Femur (tissue), 1 donor: ENCODE measurements around the gene EZH2.

Experiments used
- DNase-seq: peaks from one replicate; pipeline ENCODE4 v3.0.0-alpha.2; 2017

Gene EZH2

DNA sequence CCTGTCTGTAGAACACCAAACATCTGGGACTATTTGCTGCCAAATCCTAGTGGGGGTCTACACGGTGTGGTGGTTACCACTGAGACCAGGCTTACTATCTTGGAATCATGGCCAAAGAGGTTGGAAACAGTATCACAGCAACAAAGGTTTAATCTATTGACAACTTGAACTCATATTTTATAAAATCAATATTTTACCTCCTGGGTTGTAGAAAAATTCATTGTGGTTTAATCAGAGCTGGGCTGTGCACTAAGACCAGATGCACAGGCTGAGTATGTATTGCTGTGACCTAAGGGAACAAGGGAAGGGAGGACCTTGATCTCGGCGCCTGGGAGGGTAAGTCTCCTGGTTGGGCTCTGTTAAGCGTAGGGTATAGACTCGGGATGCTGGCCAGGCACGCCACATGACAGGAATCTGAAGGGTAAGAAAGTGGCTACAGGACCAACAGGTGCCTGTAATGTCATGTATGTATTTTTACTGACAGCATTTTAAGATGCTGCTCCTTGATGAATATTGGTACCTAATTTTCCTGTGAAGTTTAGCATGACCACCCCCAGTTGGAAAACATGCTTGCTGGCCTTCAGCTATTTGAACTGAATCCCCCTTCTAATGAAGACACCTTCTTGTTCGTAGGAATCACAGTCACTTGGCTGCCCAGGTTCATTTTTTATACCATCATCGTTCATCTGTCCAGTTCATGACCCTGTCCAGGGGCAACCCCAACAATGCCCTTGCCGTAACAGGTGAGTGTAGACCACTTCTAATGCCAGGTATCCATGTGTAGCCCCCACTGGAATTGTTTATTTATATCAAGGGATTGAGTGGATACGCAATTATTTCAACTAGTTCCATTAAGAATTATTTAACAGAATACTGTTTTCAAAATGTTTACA, 79.5 kb downstream of the EZH2 start:
- no peak for DNase-seq

DNA sequence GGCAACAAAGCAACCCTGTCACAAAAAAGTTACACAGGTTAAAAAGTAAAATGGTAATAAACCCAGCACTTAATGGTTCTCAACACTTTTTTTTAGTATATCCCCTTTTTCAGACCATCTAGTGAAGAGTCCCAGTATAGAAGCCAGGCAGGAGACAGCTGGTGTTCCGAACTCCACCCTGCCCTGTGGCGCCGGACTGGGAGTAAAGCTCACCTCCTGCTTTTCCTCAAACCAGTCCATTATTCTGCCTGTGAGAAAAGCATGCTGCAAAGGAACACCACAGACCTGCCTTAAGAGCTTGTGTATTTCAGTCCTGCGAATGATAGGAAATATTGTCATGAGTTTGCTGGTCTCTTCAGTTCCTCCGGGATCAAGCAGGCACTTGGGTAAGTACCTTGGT, 81.0 kb downstream of the EZH2 start:
- DNase-seq: no peak

DNA sequence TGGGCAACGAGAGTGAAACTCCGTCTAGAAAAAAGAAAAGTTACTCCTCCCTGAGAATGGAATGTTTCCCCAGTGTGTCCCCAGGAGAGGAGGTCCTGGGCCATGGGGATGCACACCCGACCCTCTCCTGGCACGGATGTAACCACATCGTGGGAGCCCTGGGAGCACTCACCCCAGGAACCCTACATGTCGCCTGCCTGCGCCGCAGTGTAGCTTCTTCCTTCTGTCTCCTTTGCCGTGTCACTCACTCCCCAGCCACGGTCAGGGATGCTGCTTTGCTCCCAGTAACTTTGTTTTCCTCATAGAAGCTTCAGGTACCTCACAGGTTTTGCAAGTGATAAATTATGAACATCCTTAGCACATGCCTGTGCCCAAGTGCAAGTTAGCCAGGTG, 82.0 kb downstream of the EZH2 start:
- no peak for DNase-seq

DNA sequence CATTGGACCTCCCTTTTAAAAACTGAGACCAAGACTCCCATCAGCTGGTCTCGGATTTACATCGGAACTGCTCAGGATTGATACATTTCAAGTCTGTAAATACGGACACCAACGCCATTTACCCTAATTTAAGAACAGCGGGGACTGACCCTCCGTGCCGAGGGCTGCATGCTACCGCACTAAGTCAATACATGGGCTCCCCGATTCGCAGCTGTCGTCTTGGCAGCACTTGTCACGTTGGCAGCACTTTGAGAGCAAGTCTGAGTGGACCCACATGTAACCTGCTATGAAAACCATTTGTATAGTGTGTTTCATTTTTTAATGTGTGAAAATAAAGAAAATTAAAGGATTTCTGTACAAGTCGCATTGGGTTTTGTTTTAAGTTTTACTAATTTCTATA, 83.4 kb downstream of the EZH2 start:
- no peak for DNase-seq

DNA sequence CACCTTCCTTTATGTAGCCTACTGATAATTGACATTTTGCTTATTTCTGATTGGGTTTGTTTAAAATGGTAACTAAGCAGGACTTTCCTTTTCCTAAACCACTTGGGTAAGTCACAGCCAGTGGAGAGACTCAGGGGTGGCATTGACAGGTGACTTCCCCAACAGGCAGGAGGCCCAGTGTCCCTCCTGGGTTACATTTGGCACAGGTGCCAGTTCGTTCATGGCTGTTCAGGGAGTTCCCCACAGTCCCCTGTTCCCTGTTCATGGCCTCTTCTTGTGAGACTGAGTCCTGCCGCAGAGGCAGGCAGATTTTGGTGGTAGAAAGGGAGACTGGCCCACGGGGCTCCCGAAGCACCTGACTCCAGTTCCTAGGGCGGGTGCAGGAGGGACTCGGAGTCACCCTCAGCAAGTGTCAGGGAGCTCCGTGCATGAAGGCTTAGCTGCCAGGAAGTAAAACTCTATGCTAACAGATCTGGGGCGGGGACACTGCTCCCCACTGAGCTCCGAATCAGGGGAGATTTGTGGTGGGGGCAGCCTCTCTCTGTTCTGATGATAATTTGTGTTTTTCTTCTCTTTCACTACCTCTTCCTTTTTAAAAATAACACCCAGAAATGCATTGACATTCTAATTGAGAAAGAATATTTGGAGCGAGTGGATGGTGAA, 84.1 kb downstream of the EZH2 start:
- no peak for DNase-seq

DNA sequence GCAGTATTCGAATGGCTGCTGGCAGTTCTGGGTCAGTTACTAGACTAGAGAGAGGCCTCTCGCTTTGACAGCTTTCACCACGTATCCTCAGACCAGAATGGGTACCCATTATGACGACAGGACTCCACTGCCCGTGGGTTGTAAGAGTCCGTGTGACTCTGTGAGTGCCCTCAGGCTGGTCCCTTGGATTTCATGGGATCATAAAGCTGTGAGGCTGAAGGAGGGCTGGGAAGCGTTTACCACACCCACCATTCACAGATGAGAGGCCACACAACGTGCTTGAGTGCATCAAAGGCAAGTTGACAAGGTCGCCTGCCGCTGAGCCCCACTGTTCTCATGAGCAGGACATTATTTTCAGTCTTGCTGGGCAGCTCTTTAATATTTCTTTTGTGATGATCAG, 87.2 kb downstream of the EZH2 start:
- DNase-seq: no peak

DNA sequence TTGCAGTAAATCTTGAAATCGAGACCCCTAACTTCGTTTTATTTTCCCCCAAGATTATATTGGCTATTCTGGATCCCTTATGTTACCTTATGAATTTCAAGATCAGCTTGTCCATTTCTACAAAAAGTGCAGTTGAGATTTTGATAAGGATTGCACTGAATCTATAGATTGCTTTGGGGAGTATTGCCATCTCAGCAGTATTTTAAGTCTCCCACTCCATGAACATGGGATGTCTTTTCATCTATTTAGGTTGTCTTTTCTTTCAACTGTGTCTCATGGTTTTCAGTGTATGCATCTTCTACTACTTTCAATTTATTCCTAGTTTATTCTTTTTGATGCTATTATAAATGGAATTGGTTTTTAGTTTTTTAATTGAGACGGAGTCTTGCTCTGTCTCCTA, 89.6 kb downstream of the EZH2 start:
- no peak for DNase-seq

DNA sequence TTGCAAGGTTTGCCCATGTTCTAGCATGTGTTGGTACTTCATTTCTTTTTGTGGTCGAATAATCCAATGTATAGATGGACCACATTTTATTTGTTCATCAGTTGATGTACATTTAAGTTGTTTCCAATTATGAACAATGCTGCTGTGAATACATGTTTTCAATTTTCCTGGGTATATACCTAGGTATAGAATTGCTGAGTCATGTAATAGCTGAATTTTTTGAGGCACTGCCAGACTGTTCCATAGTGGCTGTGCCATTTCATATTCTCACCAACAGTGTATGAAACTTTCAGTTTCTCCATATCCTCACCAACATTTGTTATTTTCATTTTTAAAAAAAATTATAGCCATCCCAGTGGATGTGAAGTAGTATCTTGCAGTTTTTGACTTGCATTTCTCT, 90.5 kb downstream of the EZH2 start:
- no peak for DNase-seq

DNA sequence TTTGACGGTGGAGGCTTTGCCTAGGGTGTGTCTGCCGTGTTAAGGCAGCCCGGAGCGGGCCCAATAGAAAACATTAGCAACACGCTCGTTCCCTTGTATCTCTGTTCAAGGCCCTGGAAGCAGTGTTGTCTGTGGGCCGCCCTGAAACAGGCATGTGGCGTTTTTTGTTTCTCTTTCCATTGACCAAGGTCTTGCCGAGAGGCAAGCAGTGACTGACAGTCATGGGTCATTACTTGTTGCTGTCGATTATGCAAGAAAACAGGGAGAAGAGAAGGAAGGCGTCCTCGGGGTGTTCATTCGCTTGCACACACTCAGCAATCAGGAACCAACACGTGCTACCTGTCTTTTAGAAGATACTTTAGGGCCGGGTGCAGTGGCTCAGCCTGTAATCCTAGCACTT, 92.5 kb downstream of the EZH2 start:
- no peak for DNase-seq

DNA sequence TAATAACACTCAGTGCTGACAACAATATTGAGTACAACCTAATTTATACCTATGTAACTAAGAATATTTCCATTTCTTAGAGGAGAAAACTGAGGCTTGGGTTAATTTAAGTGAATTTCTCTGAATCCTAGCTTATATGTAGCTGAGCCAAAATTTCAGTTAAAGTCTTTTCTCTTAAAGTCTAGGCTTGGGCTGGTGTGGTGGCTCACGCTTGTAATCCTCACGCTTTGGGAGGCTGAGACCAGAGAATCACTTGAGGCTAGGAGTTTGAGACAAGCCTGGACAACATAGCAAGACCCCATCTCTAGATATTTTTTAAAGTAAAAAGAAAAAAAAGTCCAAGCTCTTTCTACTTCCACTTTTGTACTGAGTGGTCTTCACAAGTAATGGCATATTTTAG, 93.2 kb downstream of the EZH2 start:
- DNase-seq: no peak

DNA sequence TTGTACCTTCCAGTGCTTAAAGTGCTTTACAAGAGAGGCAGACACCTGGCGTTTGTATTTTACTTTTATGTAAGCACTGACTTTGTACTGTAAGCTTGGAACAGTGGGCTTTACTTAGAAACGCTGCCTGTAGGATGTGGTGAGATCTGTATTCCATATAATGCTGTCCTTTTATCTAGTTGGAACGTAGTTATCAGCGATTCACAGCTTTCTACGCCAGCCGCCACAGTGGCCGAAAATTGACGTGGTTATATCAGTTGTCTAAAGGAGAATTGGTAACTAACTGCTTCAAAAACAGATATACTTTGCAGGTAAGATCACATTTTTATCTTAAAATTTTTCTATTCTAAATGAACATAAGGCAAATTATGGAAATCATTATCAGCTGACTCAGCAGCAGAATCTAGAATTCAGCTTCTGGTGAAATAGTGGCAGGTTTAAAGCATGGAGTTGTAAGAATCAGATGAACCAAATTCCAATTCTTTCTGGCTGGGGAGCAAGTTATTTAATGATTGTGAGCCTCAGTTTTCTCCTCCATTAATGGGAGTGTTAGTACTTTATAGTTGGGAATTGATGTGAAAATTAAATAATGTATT, 93.9 kb downstream of the EZH2 start:
- no peak for DNase-seq

DNA sequence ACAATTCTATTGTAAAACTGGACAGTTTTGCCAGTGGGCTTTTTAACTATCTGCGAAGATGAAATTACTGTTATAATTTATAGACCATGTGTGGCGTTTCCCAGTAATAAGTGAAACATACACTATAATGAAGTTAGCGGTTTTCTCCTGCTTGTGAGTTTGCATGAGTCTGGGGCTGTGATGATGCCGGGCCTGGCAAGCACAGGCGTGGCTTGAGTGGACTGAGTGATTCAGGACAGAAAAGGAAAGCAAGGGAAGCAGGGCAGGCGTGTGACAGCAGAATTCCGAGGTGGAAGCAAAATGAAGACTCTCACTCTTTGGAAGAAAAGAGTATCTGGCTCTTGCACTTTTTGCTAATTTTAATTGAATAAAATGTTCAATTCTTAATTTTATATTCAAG, 94.9 kb downstream of the EZH2 start:
- no peak for DNase-seq

DNA sequence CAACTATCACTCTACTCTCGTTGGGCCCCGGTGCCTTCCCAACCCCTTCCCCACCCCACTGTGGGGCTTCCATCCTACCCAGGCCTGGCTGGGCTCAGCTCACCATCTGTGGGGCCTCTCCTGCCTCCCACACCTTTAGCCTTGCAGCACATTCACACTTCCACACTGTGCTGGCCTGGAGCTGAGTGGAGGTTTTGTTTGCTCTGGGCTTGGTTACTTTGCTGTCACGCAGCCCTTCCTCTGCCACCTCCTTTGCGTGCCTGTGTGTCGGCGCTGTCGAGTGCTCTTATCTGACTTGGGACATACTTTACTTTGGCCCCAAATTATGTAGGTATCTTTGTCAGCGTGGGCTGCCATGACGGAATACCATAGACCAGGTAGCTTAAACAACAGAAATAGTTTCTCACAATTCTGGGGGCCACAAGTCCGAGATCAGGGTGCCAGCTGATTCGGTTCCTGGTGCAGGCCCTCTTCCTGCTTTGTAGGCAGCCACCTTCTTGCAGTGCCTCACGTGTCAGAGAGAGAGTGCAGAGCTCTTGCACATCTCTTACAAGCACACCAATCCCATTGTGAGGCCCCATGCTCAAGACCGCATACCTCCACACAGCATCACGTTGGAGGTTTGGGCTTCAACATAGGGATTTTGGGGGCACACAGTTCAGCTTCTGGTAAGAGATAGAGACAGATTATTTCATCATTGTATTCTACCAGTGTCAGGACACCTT, 96.4 kb downstream of the EZH2 start:
- no peak for DNase-seq

DNA sequence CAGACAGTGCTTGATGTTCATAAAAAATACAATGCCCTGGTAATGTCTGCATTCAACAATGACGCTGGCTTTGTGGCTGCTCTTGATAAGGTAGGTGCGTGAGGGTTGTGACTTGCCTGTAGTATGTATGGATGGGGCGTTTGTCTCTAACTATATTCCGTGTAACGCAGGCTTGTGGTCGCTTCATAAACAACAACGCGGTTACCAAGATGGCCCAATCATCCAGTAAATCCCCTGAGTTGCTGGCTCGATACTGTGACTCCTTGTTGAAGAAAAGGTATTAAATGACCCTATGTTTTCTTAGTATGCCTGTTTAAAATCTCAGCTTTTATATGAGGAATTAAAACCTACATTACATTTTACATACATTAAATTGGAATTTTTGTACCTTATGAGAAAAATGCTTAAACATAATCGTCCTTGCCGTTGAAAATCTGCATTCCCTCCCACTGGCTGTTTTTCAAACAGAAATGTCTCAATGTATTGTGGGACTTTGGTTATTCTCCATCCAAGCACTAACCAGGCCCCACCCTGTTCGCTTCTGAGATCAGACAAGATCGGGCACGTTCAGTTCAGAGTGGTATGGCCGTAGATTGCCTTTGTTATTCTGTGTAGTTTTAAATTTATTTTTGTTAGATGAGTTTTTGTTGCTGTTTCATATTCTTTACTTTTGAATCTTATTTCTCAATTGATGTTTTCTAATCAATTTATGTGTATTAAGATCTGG, 100.1 kb downstream of the EZH2 start:
- no peak for DNase-seq

DNA sequence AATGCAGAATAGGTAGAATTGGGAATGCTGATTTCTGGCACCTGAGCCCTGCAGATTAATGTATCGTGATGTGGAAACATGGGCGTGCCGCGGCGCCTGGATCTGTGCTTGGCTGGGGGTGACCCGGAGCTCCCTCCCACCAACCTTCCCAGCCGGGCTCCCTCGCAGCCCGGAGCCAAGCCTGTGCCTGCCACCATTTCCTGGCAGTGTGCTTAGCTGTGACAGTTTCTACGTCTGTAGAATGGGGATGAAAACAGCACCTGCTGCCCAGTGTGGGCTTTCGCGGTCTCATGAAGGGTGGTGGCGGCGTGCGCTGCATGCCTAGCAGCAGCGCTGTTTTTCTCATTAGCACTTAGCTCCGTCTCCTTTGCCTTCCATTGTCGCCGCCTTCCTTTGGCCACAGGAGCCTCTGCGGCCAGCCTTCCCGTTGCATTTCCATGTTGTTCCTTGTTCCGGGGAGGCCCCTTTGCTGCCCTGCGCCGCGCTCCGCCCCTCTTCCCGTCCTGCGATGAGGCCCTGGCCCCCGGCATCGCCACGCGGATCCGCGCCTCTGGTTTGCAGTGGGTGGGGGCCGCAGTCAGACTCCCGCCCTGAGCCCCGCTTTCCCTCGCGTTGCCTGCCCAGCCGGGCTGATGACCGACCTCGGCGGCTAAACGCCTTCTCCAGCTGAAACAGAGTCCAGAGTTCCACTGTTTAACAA, 101.2 kb downstream of the EZH2 start:
- no peak for DNase-seq

DNA sequence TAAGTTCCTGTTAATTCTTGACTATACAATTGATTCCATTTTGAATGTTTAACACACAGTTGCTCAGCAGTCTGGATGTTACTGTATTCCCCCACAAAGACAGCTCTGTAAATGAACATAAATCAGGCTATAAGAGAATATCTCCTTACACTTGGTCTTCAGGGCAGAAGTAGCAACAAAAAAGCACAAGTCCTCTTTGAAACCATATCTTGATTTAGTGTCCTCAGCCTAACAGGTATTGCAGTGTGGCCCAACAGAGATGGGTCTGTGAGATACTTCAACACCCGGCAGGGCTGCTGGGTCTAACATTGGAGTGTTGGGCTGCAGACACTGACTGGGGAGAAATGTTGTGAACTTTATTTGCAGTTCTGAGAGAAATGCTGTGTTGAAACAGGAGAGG, 109.6 kb downstream of the EZH2 start:
- DNase-seq: no peak

DNA sequence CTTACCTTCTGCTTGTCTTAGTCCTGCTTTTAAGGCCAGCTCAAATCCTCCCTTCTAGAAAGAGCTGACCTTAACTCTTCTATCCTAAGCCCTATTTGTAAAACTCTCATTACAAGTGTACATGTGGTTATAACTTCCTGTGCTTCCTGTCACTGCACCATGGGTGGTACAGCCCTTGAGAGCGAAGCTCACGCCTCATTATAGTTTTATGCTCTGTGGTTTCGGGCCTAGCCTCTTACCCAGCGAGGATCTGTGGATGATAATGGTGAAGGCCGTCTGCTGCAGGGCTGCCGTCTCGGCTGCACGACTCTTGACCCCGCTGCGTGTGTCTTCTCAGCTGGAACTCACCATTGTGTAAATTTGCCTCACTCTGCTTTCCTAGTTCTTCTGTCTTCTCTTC, 110.8 kb downstream of the EZH2 start:
- no peak for DNase-seq

DNA sequence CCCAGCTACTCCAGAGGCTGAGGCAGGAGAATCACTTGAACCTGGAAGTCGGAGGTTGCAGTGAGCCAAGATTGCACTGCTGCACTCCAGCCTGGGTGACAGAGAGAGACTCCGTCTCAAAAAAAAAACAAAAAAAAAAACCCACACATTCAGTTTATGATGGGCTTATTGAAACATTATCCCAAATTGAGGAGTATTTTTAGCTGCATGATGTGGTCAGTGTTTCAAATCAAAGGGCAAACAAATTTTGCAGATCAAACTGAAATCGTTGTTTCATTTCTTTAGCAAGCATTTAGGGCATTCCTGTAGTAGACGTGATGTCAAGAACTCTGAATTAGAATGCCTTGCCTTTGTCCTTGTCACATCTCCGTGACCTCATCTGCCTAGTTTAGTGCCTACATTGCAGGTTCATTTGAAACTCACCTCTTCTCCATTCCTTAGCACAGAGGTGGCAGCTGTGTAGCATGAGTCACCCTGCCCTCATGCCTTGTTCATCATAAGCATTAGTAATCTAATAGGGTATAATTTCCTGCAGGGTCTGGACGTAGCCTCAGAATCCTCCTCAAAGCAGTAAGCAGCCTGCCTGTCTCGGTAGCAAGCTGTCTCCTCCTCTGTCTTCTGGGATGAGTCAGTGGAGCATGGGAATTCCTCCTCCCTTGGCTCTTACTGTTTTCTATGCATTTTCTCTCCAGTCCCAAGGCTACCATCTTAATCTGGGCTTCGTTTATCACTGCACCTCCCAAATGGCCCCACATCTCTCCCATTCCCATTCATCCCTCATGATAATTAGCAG, 111.6 kb downstream of the EZH2 start:
- DNase-seq: no peak

DNA sequence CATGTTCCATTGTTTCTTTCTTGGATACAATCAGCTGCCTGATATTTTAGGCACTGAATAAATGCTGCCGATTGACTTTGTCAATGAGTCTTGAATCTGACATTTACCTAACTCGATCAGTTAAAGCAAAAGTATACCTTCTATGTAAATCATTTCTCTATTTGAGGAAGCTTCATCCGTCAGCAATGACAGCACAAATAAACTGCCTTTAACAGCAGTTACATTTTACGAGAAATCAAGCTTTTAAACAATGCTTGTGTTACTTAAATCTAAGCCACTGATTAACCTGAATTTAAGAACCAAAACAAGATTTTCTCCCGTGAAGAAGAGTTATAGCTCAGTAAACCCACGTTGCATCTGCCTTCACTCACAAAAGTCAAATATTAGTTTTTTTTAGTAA, 114.1 kb downstream of the EZH2 start:
- DNase-seq: no peak

DNA sequence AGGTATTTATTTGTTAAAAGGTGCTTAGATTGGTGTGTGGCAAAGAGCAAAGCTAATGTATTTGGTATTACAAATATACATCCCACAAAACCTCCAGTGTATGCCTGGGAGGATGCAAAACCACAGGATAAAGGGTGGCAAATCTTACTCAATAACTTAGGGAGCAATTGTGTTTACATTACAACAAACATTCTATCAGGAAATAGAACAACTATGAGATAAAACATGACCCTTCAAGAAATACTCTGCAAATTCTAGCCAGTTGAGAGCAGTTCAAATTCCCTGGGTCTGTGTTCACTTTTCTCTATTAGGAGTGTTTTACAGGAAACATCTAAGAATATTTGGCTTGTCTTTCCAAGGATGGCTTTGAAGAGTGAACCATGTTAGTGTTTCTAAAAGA, 120.5 kb downstream of the EZH2 start:
- no peak for DNase-seq
